ENCODE measurements around the gene LRRC38. TPM values are rescaled to one million over a fixed set of nuclear protein-coding genes. Genes with fewer than 3 reads are reported as not detected.

Gene LRRC38
- total and polyA plus RNA-seq, 2 of the 13 experiments (the other 11 are each of a cell fraction or from before 2014, with no cell fraction given), result not detected

GRCh38 chr1:13494025-13494424 lies 19.8 kb downstream of the LRRC38 start:
- in situ Hi-C loops (cut with HindIII; ENCODE audit: extremely low pct_ligation_motif_present, low pct_unique_long_range_greater_than_20kb) (no loop called here), intact Hi-C loops (cut with micrococcal nuclease; ENCODE audit: unreplicated experiment) (no loop called here)
- Histone ChIP-seq H2AFZ (ENCODE audit: low read length) (no peak overlapping the region), H3K36me3 (replicated peaks in 1 of 2; ENCODE audit: control insufficient read depth in 1 of 2, insufficient read depth in 2 of 2, low read length in 2 of 2) (no peaks in the 10 kb centered on the region), H3K9ac (ENCODE audit: insufficient read depth, low read depth, low read length) (no peak overlapping the region), H3K4me3 (replicated peaks in 1 of 3; ENCODE audit: insufficient read depth in 1 of 3, low read depth in 2 of 3, low read length in 3 of 3) (no peak overlapping the region), H3K79me2 (ENCODE audit: insufficient read depth, low read length) (no peaks in the 10 kb centered on the region), H3K27ac (ENCODE audit: extremely low read length, insufficient read depth, low read length) (no peak overlapping the region), H3K4me1 (ENCODE audit: insufficient read depth, low read length) (no peaks in the 10 kb centered on the region), H3K9me3 (ENCODE audit: low read length) (no peaks in the 10 kb centered on the region), H3K4me2 (ENCODE audit: low read depth, low read length) (no peak overlapping the region), H3K27me3 (ENCODE audit: control insufficient read depth in 1 of 2, insufficient read depth in 2 of 2, low read length in 2 of 2) (peaks cover 8 to 48% of the 10 kb centered on the region in 2 experiments; a peak in 3 of 5 replicates), H4K20me1 (ENCODE audit: insufficient read depth, low read length) (no peaks in the 10 kb centered on the region)
- TF ChIP-seq ZBTB38 (CRISPR knock-in tag; IDR thresholded peaks at IDR 0.05) (no peak), ZNF34 (CRISPR knock-in tag; IDR thresholded peaks at IDR 0.05; ENCODE audit: borderline replicate concordance) (no peak), SAFB2 (CRISPR knock-in tag; IDR thresholded peaks at IDR 0.05; ENCODE audit: borderline replicate concordance, low read depth) (no peak), ZFX (CRISPR knock-in tag; IDR thresholded peaks at IDR 0.05; ENCODE audit: low read depth) (no peak)
- TF ChIP-seq, protein P1, sequence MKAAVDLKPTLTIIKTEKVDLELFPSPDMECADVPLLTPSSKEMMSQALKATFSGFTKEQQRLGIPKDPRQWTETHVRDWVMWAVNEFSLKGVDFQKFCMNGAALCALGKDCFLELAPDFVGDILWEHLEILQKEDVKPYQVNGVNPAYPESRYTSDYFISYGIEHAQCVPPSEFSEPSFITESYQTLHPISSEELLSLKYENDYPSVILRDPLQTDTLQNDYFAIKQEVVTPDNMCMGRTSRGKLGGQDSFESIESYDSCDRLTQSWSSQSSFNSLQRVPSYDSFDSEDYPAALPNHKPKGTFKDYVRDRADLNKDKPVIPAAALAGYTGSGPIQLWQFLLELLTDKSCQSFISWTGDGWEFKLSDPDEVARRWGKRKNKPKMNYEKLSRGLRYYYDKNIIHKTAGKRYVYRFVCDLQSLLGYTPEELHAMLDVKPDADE (CRISPR knock-in tag; IDR thresholded peaks at IDR 0.05), result no peak
- ChIA-PET POLR2A (no interaction called here), CTCF (ENCODE audit: low intra/inter-chr PET ratio, low total read pairs) (no interaction called here)
- no peak for FAIRE-seq
- DNase-seq (ENCODE audit: low spot score), result no peak
- no peak for ATAC-seq
- BruUV-seq (replicated peaks), result no TSS peak
- WGBS (ENCODE audit: low lambda C conversion rate), result 0% methylated on average over 1 of the region's 5 CpGs

- ChIA-PET POLR2A (no interaction called here), CTCF (ENCODE audit: low intra/inter-chr PET ratio, low total read pairs) (no interaction called here)
- H3K36me3 ChIP-seq (replicated peaks in 1 of 2; ENCODE audit: control insufficient read depth in 1 of 2, insufficient read depth in 2 of 2, low read length in 2 of 2), result no peaks in the 10 kb centered on the region
- no peaks in the 10 kb centered on the region for H3K79me2 ChIP-seq (ENCODE audit: insufficient read depth, low read length)
- H3K27ac ChIP-seq (ENCODE audit: extremely low read length, insufficient read depth, low read length), result no peak overlapping the region
- H2AFZ ChIP-seq (ENCODE audit: low read length), result no peak overlapping the region
- ATAC-seq (no peak), FAIRE-seq (no peak), DNase-seq (ENCODE audit: low spot score) (no peak)
- no peak overlapping the region for H3K9ac ChIP-seq (ENCODE audit: insufficient read depth, low read depth, low read length)
- intact Hi-C loops (cut with micrococcal nuclease; ENCODE audit: unreplicated experiment) (no loop called here), in situ Hi-C loops (cut with HindIII; ENCODE audit: extremely low pct_ligation_motif_present, low pct_unique_long_range_greater_than_20kb) (no loop called here)
- H4K20me1 ChIP-seq (ENCODE audit: insufficient read depth, low read length), result no peaks in the 10 kb centered on the region
- H3K27me3 ChIP-seq (ENCODE audit: control insufficient read depth in 1 of 2, insufficient read depth in 2 of 2, low read length in 2 of 2), result peaks cover 8 to 48% of the 10 kb centered on the region in 2 experiments; a peak in 3 of 5 replicates
- no peaks in the 10 kb centered on the region for H3K4me1 ChIP-seq (ENCODE audit: insufficient read depth, low read length)
- BruUV-seq (replicated peaks), result no TSS peak
- TF ChIP-seq RXRB (CRISPR knock-in tag; IDR thresholded peaks at IDR 0.05; ENCODE audit: borderline replicate concordance) (no peak), TAF1 (CRISPR knock-in tag; IDR thresholded peaks at IDR 0.05) (no peak), CCAR2 (optimal IDR thresholded peaks at IDR 0.05; ENCODE audit: low read depth, low read length) (no peak), BCL6 (CRISPR knock-in tag; IDR thresholded peaks at IDR 0.05) (no peak), MATR3 (CRISPR knock-in tag; IDR thresholded peaks at IDR 0.05) (no peak), ZNF557 (CRISPR knock-in tag; IDR thresholded peaks at IDR 0.05) (no peak), NFIB (CRISPR knock-in tag; IDR thresholded peaks at IDR 0.05; ENCODE audit: borderline replicate concordance) (no peak), ZNF264 (CRISPR knock-in tag; IDR thresholded peaks at IDR 0.05) (no peak), CBFB (CRISPR knock-in tag; IDR thresholded peaks at IDR 0.05) (no peak), RARA (CRISPR knock-in tag; IDR thresholded peaks at IDR 0.05) (no peak)
- WGBS (ENCODE audit: low lambda C conversion rate), result 4% methylated on average over 12 of the region's 12 CpGs
- no peak overlapping the region for H3K4me3 ChIP-seq (replicated peaks in 1 of 3; ENCODE audit: insufficient read depth in 1 of 3, low read depth in 2 of 3, low read length in 3 of 3)
- H3K4me2 ChIP-seq (ENCODE audit: low read depth, low read length), result no peak overlapping the region
- H3K9me3 ChIP-seq (ENCODE audit: low read length), result no peaks in the 10 kb centered on the region
Observed at GRCh38 chr1:13492711-13493110, 21.1 kb downstream of the LRRC38 start.

Measured in HepG2 (cell line).